ENCODE data around the gene LIN28B.

LIN28B gene

GRCh38 chr6:105035299-105035698 is 78.4 kb downstream of the LIN28B start:
- no peaks in the 10 kb centered on the region for H3K4me1 Mint-ChIP-seq
- H3K27me3 Mint-ChIP-seq, result peaks cover 46% of the 10 kb centered on the region
- no peak overlapping the region for H3K4me3 Mint-ChIP-seq
- H3K27ac Mint-ChIP-seq (ENCODE audit: low read depth), result no peak overlapping the region
- H3K9me3 Mint-ChIP-seq, result no peaks in the 10 kb centered on the region
- ATAC-seq (replicated peaks; ENCODE audit: extremely low read depth, poor library complexity, severe bottlenecking), result no peak
- DNase-seq (ENCODE audit: low spot score in 2 of 2), result no peak
- no peaks in the 10 kb centered on the region for H3K36me3 Mint-ChIP-seq (ENCODE audit: insufficient read depth)

- no peaks in the 10 kb centered on the region for H3K36me3 Mint-ChIP-seq (ENCODE audit: insufficient read depth)
- no peaks in the 10 kb centered on the region for H3K9me3 Mint-ChIP-seq
- no peaks in the 10 kb centered on the region for H3K4me1 Mint-ChIP-seq
- no peak overlapping the region for H3K27ac Mint-ChIP-seq (ENCODE audit: low read depth)
- H3K27me3 Mint-ChIP-seq, result peaks cover 52% of the 10 kb centered on the region
- no peak for DNase-seq (ENCODE audit: low spot score in 2 of 2)
- ATAC-seq (replicated peaks; ENCODE audit: extremely low read depth, poor library complexity, severe bottlenecking), result no peak
- no peak overlapping the region for H3K4me3 Mint-ChIP-seq
These were observed 79.4 kb downstream of the LIN28B start for GRCh38 chr6:105036351-105036750.

- Mint-ChIP-seq H3K4me3 (no peak overlapping the region), H3K9me3 (no peaks in the 10 kb centered on the region)
These were observed 81.4 kb downstream of the LIN28B start for GRCh38 chr6:105038259-105038658.

GRCh38 chr6:105041880-105042279 is 85.0 kb downstream of the LIN28B start:
- ATAC-seq (replicated peaks; ENCODE audit: extremely low read depth, poor library complexity, severe bottlenecking) (no peak), DNase-seq (ENCODE audit: low spot score in 2 of 2) (no peak)
- Mint-ChIP-seq H3K27me3 (peaks cover 47% of the 10 kb centered on the region), H3K4me1 (no peaks in the 10 kb centered on the region), H3K27ac (ENCODE audit: low read depth) (no peak overlapping the region), H3K9me3 (no peaks in the 10 kb centered on the region), H3K36me3 (ENCODE audit: insufficient read depth) (no peaks in the 10 kb centered on the region), H3K4me3 (no peak overlapping the region)

More at GRCh38 chr6:105038259-105038658, 81.4 kb downstream of the LIN28B start:
- Mint-ChIP-seq H3K27me3 (peaks cover 63% of the 10 kb centered on the region), H3K4me1 (no peaks in the 10 kb centered on the region), H3K27ac (ENCODE audit: low read depth) (no peak overlapping the region), H3K36me3 (ENCODE audit: insufficient read depth) (no peaks in the 10 kb centered on the region)
- ATAC-seq (replicated peaks; ENCODE audit: extremely low read depth, poor library complexity, severe bottlenecking) (no peak), DNase-seq (ENCODE audit: low spot score in 2 of 2) (no peak)

- Mint-ChIP-seq H3K4me1 (no peaks in the 10 kb centered on the region), H3K27me3 (peaks cover 46% of the 10 kb centered on the region), H3K9me3 (no peaks in the 10 kb centered on the region), H3K27ac (ENCODE audit: low read depth) (no peak overlapping the region), H3K36me3 (ENCODE audit: insufficient read depth) (no peaks in the 10 kb centered on the region), H3K4me3 (no peak overlapping the region)
- DNase-seq (ENCODE audit: low spot score in 2 of 2) (no peak), ATAC-seq (replicated peaks; ENCODE audit: extremely low read depth, poor library complexity, severe bottlenecking) (no peak)
These were observed 85.7 kb downstream of the LIN28B start for GRCh38 chr6:105042648-105043047.

- no peak overlapping the region for H3K4me3 Mint-ChIP-seq
- DNase-seq (ENCODE audit: low spot score in 2 of 2) (no peak), ATAC-seq (replicated peaks; ENCODE audit: extremely low read depth, poor library complexity, severe bottlenecking) (no peak)
These were observed 87.1 kb downstream of the LIN28B start for GRCh38 chr6:105043979-105044378.

GRCh38 chr6:105045526-105045925 is 88.6 kb downstream of the LIN28B start:
- H3K4me3 Mint-ChIP-seq, result no peak overlapping the region
- H3K4me1 Mint-ChIP-seq, result no peaks in the 10 kb centered on the region
- H3K27me3 Mint-ChIP-seq, result peaks cover 59% of the 10 kb centered on the region
- H3K27ac Mint-ChIP-seq (ENCODE audit: low read depth), result no peak overlapping the region
- no peaks in the 10 kb centered on the region for H3K9me3 Mint-ChIP-seq
- ATAC-seq (replicated peaks; ENCODE audit: extremely low read depth, poor library complexity, severe bottlenecking) (no peak), DNase-seq (ENCODE audit: low spot score in 2 of 2) (no peak)
- no peaks in the 10 kb centered on the region for H3K36me3 Mint-ChIP-seq (ENCODE audit: insufficient read depth)

More at GRCh38 chr6:105043979-105044378, 87.1 kb downstream of the LIN28B start:
- no peak overlapping the region for H3K27ac Mint-ChIP-seq (ENCODE audit: low read depth)
- H3K27me3 Mint-ChIP-seq, result peaks cover 47% of the 10 kb centered on the region
- H3K4me1 Mint-ChIP-seq, result no peaks in the 10 kb centered on the region
- H3K36me3 Mint-ChIP-seq (ENCODE audit: insufficient read depth), result no peaks in the 10 kb centered on the region
- no peaks in the 10 kb centered on the region for H3K9me3 Mint-ChIP-seq

- DNase-seq (ENCODE audit: low spot score in 2 of 2) (no peak), ATAC-seq (replicated peaks; ENCODE audit: extremely low read depth, poor library complexity, severe bottlenecking) (no peak)
- no peaks in the 10 kb centered on the region for H3K36me3 Mint-ChIP-seq (ENCODE audit: insufficient read depth)
- H3K27me3 Mint-ChIP-seq, result peaks cover 67% of the 10 kb centered on the region
- H3K4me3 Mint-ChIP-seq, result no peak overlapping the region
- H3K4me1 Mint-ChIP-seq, result no peaks in the 10 kb centered on the region
- H3K27ac Mint-ChIP-seq (ENCODE audit: low read depth), result no peak overlapping the region
- no peaks in the 10 kb centered on the region for H3K9me3 Mint-ChIP-seq
These were observed 95.1 kb downstream of the LIN28B start for GRCh38 chr6:105051941-105052471.

GRCh38 chr6:105056646-105057045 is 99.7 kb downstream of the LIN28B start:
- Mint-ChIP-seq H3K4me3 (no peak overlapping the region), H3K36me3 (ENCODE audit: insufficient read depth) (no peaks in the 10 kb centered on the region), H3K9me3 (no peaks in the 10 kb centered on the region), H3K4me1 (no peaks in the 10 kb centered on the region), H3K27me3 (peaks cover 60% of the 10 kb centered on the region), H3K27ac (ENCODE audit: low read depth) (no peak overlapping the region)
- no peak for ATAC-seq (replicated peaks; ENCODE audit: extremely low read depth, poor library complexity, severe bottlenecking)
- no peak for DNase-seq (ENCODE audit: low spot score in 2 of 2)

GRCh38 chr6:105057160-105057559 is 100.3 kb downstream of the LIN28B start:
- Mint-ChIP-seq H3K27ac (ENCODE audit: low read depth) (no peak overlapping the region), H3K4me3 (no peak overlapping the region), H3K4me1 (no peaks in the 10 kb centered on the region), H3K9me3 (no peaks in the 10 kb centered on the region), H3K36me3 (ENCODE audit: insufficient read depth) (no peaks in the 10 kb centered on the region), H3K27me3 (peaks cover 60% of the 10 kb centered on the region)
- ATAC-seq (replicated peaks; ENCODE audit: extremely low read depth, poor library complexity, severe bottlenecking) (no peak), DNase-seq (ENCODE audit: low spot score in 2 of 2) (no peak)

GRCh38 chr6:105058316-105058715 is 101.4 kb downstream of the LIN28B start:
- no peak overlapping the region for H3K27ac Mint-ChIP-seq (ENCODE audit: low read depth)

GRCh38 chr6:105058846-105059245 is 101.9 kb downstream of the LIN28B start:
- peaks cover 69% of the 10 kb centered on the region for H3K27me3 Mint-ChIP-seq

More at GRCh38 chr6:105058316-105058715, 101.4 kb downstream of the LIN28B start:
- Mint-ChIP-seq H3K9me3 (no peaks in the 10 kb centered on the region), H3K4me1 (no peaks in the 10 kb centered on the region), H3K27me3 (peaks cover 64% of the 10 kb centered on the region), H3K4me3 (no peak overlapping the region), H3K36me3 (ENCODE audit: insufficient read depth) (no peaks in the 10 kb centered on the region)
- DNase-seq (ENCODE audit: low spot score in 2 of 2), result no peak
- no peak for ATAC-seq (replicated peaks; ENCODE audit: extremely low read depth, poor library complexity, severe bottlenecking)

GRCh38 chr6:105066233-105066632 is 109.3 kb downstream of the LIN28B start:
- H3K36me3 Mint-ChIP-seq (ENCODE audit: insufficient read depth), result peaks cover 3% of the 10 kb centered on the region
- no peaks in the 10 kb centered on the region for H3K4me1 Mint-ChIP-seq
- no peak for ATAC-seq (replicated peaks; ENCODE audit: extremely low read depth, poor library complexity, severe bottlenecking)

More at GRCh38 chr6:105058846-105059245, 101.9 kb downstream of the LIN28B start:
- no peaks in the 10 kb centered on the region for H3K9me3 Mint-ChIP-seq
- no peaks in the 10 kb centered on the region for H3K36me3 Mint-ChIP-seq (ENCODE audit: insufficient read depth)
- H3K27ac Mint-ChIP-seq (ENCODE audit: low read depth), result no peak overlapping the region
- no peaks in the 10 kb centered on the region for H3K4me1 Mint-ChIP-seq
- H3K4me3 Mint-ChIP-seq, result no peak overlapping the region
- no peak for DNase-seq (ENCODE audit: low spot score in 2 of 2)
- ATAC-seq (replicated peaks; ENCODE audit: extremely low read depth, poor library complexity, severe bottlenecking), result no peak

More at GRCh38 chr6:105066233-105066632, 109.3 kb downstream of the LIN28B start:
- H3K4me3 Mint-ChIP-seq, result no peak overlapping the region
- H3K9me3 Mint-ChIP-seq, result no peaks in the 10 kb centered on the region
- peaks cover 89% of the 10 kb centered on the region for H3K27me3 Mint-ChIP-seq
- H3K27ac Mint-ChIP-seq (ENCODE audit: low read depth), result no peak overlapping the region
- DNase-seq (ENCODE audit: low spot score in 2 of 2), result no peak
